ENCODE results near the gene SLC38A10. TPM values are rescaled to one million over a fixed set of nuclear protein-coding genes. Genes with fewer than 3 reads are reported as not detected.

SLC38A10 gene
- total RNA-seq, 1 donor from 2014 or later: 46.6 TPM

GRCh38 chr17:81249223-81250040, 45.7 kb downstream of the SLC38A10 start:
- ATAC-seq (no peak), DNase-seq (no peak)
- intact Hi-C loops (cut with micrococcal nuclease): no loop called here

DNA sequence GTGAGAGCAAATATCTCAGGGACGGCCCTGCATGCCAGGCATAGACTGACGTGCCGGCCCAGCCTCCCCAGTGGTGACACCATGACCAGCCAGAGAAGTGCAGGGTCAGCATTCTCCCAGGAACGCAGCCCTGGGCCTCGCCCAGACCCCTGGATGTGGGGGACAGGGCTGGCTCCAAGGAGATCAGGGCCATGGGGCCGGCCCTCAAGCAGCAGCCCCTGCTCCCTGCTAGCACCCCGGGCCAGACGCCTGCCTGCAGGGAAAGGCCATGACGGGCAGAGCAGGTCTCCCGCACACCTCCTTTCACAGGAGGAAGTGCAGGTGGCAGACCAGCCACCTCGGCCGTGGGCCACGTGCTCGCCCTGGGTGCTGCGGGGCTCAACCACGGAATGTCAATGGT, 46.5 kb downstream of the SLC38A10 start:
- DNase-seq (peak; percentile 26), ATAC-seq (no peak)
- intact Hi-C loops (cut with micrococcal nuclease): no loop called here

- DNase-seq (no peak), ATAC-seq (no peak)
- intact Hi-C loops (cut with micrococcal nuclease): no loop called here
Observed at GRCh38 chr17:81247339-81247990, 47.6 kb downstream of the SLC38A10 start.

DNA sequence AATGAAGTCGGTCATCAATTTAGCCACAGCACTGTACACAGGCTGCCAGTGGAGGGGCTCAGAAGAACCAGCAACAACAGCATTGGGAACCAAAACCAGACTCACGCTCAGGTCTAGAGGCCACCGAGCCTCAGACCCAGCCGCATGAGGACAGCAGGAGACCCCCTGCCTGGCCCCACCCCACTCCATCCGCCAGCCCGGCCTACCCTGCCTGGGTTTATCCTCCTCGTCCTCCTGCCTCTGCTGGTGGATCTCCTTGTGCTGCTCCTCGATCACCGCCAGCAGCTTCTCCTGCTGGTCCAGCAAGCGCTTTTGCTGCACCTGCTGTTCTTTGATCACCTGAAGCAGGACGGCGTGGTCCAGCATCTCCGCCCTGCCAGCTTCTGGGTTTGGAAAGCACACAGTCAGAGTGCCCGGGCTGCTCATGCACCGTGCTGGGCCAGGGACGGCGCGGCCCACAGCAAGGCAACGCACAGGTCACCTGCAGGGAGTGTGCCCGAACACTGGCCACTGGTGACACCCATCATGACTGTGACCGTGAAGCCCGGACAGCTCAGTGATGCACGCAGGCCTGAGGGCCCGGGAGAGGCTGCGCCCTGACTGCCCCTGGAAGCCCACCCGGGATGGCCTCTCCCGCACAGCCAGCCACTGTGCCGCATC, 48.3 kb downstream of the SLC38A10 start:
- ATAC-seq: no peak
- DNase-seq: peak; percentile 25
- intact Hi-C loops (cut with micrococcal nuclease): no loop called here

- intact Hi-C loops (cut with micrococcal nuclease): no loop called here
- no peak for DNase-seq
- ATAC-seq: no peak
Observed at GRCh38 chr17:81246343-81246670, 48.8 kb downstream of the SLC38A10 start.

GRCh38 chr17:81245665-81246342, 49.3 kb downstream of the SLC38A10 start:
- intact Hi-C loops (cut with micrococcal nuclease): no loop called here
- no peak for ATAC-seq

DNA sequence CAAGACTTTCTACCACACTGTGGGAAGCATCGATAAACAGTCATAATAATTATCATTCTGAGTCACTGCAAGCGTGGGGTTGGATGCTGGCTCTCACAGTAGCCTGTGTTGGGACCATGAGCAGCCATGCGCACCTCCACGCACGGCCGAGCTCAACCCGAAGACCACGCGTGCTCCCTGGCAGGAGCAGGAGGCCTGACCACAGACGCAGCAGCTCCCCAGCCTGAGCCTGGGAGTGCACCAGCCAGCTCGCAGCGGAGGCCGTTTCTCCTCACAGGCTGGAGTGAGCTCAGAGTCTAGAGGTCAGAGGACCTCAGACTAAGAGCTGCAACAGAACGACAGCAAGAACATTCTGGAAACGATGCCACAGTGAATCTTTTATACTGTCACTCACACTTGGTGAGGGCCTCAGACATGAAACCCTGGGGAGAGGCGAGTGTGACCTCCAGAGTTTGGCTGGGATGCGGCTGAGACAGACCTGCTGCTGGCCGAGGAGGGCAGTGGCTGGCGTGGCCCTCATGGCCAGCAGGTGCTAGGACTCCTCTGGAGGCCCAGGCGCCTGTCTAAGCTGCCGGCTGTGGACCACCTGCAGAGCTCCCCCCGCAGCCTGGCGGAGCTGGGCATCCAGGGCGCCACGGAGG, 50.0 kb downstream of the SLC38A10 start:
- ATAC-seq (no peak), DNase-seq (peak; percentile 24)
- intact Hi-C loops (cut with micrococcal nuclease): no loop called here

More at GRCh38 chr17:81245665-81246342, 49.3 kb downstream of the SLC38A10 start:
- peak; percentile 28 for DNase-seq

DNA sequence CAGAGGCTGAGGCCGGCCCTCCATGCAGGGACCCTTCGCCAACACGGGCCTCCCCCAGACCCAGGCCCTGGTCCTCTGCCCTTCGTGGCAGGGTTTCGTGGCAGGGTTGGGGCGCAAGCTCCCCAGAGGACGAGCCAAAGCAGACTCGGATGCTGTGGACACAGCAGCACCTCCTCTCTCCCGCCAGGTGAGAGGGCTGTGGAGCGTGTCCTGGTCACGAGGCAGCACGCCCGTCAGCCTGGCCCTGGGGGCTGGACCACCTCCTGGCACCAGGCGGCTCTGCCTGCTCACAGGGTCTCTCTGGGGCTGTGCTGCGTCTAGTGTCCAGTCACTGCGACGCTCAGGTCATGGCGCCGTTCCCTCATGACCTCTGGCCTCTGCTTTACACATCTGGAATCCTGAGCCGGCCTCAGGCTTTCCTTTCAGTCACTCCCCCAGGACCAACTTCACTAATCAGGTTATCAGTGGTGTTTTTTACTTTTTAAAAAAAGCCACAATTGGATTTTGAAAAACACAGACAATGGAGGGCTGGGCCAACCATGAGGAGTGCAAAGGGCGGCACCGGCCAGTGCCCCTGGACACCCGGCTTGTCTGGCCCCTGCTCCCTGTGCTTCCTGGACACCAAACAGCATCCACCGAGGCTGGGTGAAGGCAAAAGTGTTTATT, 50.6 kb downstream of the SLC38A10 start:
- ATAC-seq: no peak
- peak; percentile 30 for DNase-seq
- intact Hi-C loops (cut with micrococcal nuclease): no loop called here

DNA sequence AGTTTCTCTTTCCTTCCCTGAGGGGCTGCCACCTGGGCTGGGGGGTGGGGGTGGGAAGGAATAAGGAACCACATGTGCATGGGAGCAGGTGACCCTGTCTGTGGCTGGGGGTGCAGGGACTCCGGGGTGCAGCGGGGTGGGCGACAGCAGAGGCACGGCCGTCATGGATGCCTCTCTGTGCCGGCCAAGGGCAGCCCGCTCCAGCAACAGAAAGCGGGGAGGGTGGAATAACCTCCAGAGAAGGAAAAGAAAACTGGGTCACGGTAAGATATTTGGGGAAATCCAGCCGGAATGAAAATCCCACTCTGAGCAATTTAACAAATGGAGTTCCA, 51.8 kb downstream of the SLC38A10 start:
- intact Hi-C loops (cut with micrococcal nuclease): no loop called here
- no peak for ATAC-seq
- no peak for DNase-seq

GRCh38 chr17:81242421-81243332, 52.4 kb downstream of the SLC38A10 start:
- ATAC-seq (no peak), DNase-seq (peak; percentile 27)
- intact Hi-C loops (cut with micrococcal nuclease): no loop called here

DNA sequence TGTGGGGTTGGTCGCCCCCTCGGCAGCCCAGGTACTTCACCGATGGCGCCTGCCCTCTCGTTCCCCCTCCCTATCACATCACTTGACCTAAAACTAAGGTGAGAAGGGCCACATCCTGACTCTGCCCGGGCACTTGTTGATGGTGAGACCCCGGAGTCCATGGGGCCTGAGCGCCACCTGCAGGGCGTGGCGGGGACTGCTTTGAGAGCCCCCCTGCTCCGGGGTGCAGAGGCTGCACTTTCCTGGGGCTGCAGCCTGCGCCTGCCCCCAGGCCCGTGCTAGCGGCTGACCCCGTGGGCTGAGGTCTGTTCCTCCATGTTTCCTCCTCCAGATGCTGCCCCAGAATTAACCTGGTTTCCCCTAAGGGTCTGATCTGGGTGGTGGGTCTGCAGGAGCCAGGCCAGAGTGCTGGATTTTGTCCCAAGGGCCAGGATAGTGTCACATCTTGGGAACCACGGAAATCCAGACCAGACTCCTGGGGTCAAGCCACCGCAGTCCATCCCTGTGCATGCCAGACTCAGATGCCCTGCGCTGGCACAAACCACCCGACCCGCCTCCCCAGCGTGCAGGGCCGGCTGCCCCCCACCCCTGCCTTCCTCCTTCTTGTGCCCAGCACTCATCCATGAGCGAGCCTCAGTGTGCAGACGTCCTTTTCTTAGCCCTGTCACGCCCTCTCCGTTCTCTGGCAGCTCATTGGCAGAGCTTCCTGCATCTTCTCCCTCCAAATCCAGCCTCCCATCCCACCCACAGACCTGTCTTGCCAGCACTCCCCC, 53.3 kb downstream of the SLC38A10 start:
- ATAC-seq (no peak), DNase-seq (peak; percentile 73)
- intact Hi-C loops (cut with micrococcal nuclease): no loop called here

- intact Hi-C loops (cut with micrococcal nuclease): no loop called here
- no peak for ATAC-seq
- DNase-seq: no peak
Observed at GRCh38 chr17:81241203-81241602, 53.9 kb downstream of the SLC38A10 start.

GRCh38 chr17:81240761-81241160, 54.3 kb downstream of the SLC38A10 start:
- intact Hi-C loops (cut with micrococcal nuclease): no loop called here
- DNase-seq: no peak
- no peak for ATAC-seq

DNA sequence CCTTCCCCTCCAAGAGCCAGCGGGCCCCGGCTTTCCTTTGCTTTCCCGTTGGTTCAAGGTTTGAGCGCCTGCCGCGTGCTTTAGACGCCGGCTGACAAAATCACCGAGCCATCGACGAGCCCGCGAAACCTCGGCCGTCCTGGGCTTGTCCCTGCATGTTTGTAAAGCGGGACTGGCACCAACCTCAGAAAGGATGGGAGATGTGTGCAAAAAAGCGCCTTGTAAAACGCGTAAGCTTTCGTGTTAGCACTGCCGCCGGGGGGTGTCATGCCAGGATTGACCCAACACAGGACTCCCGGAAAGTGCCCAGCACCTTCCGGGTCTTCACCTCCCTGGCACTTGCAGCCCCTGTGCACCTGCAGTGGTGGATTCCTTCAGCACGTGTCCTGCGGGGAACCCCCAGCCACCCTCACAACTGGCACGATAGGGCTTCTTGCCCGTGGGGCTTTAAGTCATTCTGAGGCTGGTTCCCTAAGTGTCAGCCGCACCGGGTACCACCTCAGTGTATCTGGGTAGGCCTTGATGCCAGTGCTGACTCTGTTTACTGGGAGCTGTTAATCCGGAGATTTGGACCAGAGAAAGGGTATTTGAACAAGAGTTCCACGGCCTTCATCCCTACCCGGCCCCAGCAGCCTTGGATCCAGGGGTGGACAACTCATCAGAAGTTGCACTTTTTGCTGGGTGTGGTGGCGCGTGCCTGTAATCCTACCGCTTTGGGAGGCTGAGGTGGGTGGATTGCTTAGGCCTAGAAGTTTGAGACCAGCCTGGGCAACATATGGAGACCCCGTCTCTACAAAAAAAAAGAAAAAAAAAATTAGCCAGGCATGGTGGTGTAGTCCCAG, 55.2 kb downstream of the SLC38A10 start:
- DNase-seq: peak; percentile 38
- ATAC-seq: no peak
- intact Hi-C loops (cut with micrococcal nuclease): no loop called here

- DNase-seq: peak; percentile 97
- intact Hi-C loops (cut with micrococcal nuclease): no loop called here
- peak; percentile 97 for ATAC-seq
Observed at GRCh38 chr17:81238815-81239713, 56.0 kb downstream of the SLC38A10 start, which contains the start of the genes NDUFAF8 and TEPSIN. NDUFAF8 (plus strand) TSS chr17:81239318; CDS start chr17:81239364, 46 bp downstream. TEPSIN (minus strand) TSS chr17:81239055; CDS start chr17:81239033, 22 bp downstream.
